Measurements from ENCODE around the gene ESCO1.
"Not testable (repeated sequence)": the region's sequence is repeated elsewhere in the genome, so short reads cannot be mapped to it uniquely, and the experiment has no call there.

ESCO1 gene

GRCh38 chr18:21592361-21592760 lies 8.1 kb downstream of the ESCO1 start:
- in situ Hi-C loops (cut with HindIII; ENCODE audit: low sequenced_read_pairs), result not testable (repeated sequence)

GRCh38 chr18:21584391-21584790 lies 16.1 kb downstream of the ESCO1 start:
- in situ Hi-C loops (cut with HindIII; ENCODE audit: low sequenced_read_pairs), result no loop called here

- in situ Hi-C loops (cut with HindIII; ENCODE audit: low sequenced_read_pairs), result no loop called here
These were observed 24.8 kb downstream of the ESCO1 start for GRCh38 chr18:21575656-21576055.

- in situ Hi-C loops (cut with HindIII; ENCODE audit: low sequenced_read_pairs), result no loop called here
These were observed 28.7 kb downstream of the ESCO1 start for GRCh38 chr18:21571772-21572171.

- in situ Hi-C loops (cut with HindIII; ENCODE audit: low sequenced_read_pairs), result no loop called here
These were observed 41.3 kb downstream of the ESCO1 start for GRCh38 chr18:21559195-21559594.

- in situ Hi-C loops (cut with HindIII; ENCODE audit: low sequenced_read_pairs), result no loop called here
These were observed 42.8 kb downstream of the ESCO1 start for GRCh38 chr18:21557607-21558253.

- in situ Hi-C loops (cut with HindIII; ENCODE audit: low sequenced_read_pairs), result no loop called here
These were observed 50.0 kb downstream of the ESCO1 start for GRCh38 chr18:21550510-21550970.

- in situ Hi-C loops (cut with HindIII; ENCODE audit: low sequenced_read_pairs), result no loop called here
These were observed 51.9 kb downstream of the ESCO1 start for GRCh38 chr18:21548647-21549046.

GRCh38 chr18:21546423-21546822 lies 54.1 kb downstream of the ESCO1 start:
- in situ Hi-C loops (cut with HindIII; ENCODE audit: low sequenced_read_pairs), result no loop called here

- in situ Hi-C loops (cut with HindIII; ENCODE audit: low sequenced_read_pairs), result no loop called here
These were observed 62.3 kb downstream of the ESCO1 start for GRCh38 chr18:21538230-21538629.

- in situ Hi-C loops (cut with HindIII; ENCODE audit: low sequenced_read_pairs), result no loop called here
These were observed 66.2 kb downstream of the ESCO1 start for GRCh38 chr18:21534327-21534726.

- in situ Hi-C loops (cut with HindIII; ENCODE audit: low sequenced_read_pairs), result no loop called here
These were observed 74.0 kb downstream of the ESCO1 start for GRCh38 chr18:21526463-21526862.

- in situ Hi-C loops (cut with HindIII; ENCODE audit: low sequenced_read_pairs), result no loop called here
These were observed 74.6 kb downstream of the ESCO1 start for GRCh38 chr18:21525916-21526315.

- in situ Hi-C loops (cut with HindIII; ENCODE audit: low sequenced_read_pairs), result no loop called here
These were observed 78.0 kb downstream of the ESCO1 start for GRCh38 chr18:21522530-21522929.

GRCh38 chr18:21513741-21514140 lies 86.8 kb downstream of the ESCO1 start:
- in situ Hi-C loops (cut with HindIII; ENCODE audit: low sequenced_read_pairs), result no loop called here

GRCh38 chr18:21513292-21513691 lies 87.2 kb downstream of the ESCO1 start:
- in situ Hi-C loops (cut with HindIII; ENCODE audit: low sequenced_read_pairs), result no loop called here

GRCh38 chr18:21509062-21509461 lies 91.4 kb downstream of the ESCO1 start:
- in situ Hi-C loops (cut with HindIII; ENCODE audit: low sequenced_read_pairs), result no loop called here

GRCh38 chr18:21507913-21508701 lies 92.4 kb downstream of the ESCO1 start:
- in situ Hi-C loops (cut with HindIII; ENCODE audit: low sequenced_read_pairs), result no loop called here

GRCh38 chr18:21502661-21503060 lies 97.8 kb downstream of the ESCO1 start:
- in situ Hi-C loops (cut with HindIII; ENCODE audit: low sequenced_read_pairs), result no loop called here

- in situ Hi-C loops (cut with HindIII; ENCODE audit: low sequenced_read_pairs), result no loop called here
These were observed 100.5 kb downstream of the ESCO1 start for GRCh38 chr18:21499997-21500396.

GRCh38 chr18:21496277-21496835 lies 104.1 kb downstream of the ESCO1 start:
- in situ Hi-C loops (cut with HindIII; ENCODE audit: low sequenced_read_pairs), result no loop called here

- in situ Hi-C loops (cut with HindIII; ENCODE audit: low sequenced_read_pairs), result no loop called here
These were observed 109.8 kb downstream of the ESCO1 start for GRCh38 chr18:21490748-21491147.

Measured in DLD1 (cell line).